Activated naive CD8-positive, alpha-beta T cell (primary cell): ENCODE results near the gene PSME3.

Experiments used
- H3K27ac Mint-ChIP-seq: one replicate; pipeline ENCODE4 v1.8.0; 2021; ENCODE audit warnings: mixed read lengths
- H3K27me3 Mint-ChIP-seq: one replicate; pipeline ENCODE4 v1.8.0; 2021; ENCODE audit warnings: mixed read lengths
- H3K36me3 Mint-ChIP-seq: one replicate; pipeline ENCODE4 v1.8.0; 2021; ENCODE audit warnings: mixed read lengths
- H3K4me1 Mint-ChIP-seq: one replicate; pipeline ENCODE4 v1.8.0; 2021; ENCODE audit warnings: low read depth, mixed read lengths
- H3K4me3 Mint-ChIP-seq: one replicate; pipeline ENCODE4 v1.8.0; 2021; ENCODE audit warnings: mild to moderate bottlenecking, mixed read lengths
- H3K9me3 Mint-ChIP-seq: one replicate; pipeline ENCODE4 v1.8.0; 2021; ENCODE audit warnings: low read depth, mixed read lengths

The PSME3 gene

GRCh38 chr17:42803074-42803883, 29.9 kb upstream of the PSME3 start:
- H3K4me3 Mint-ChIP-seq = no peak overlapping the region
- no peak overlapping the region for H3K27ac Mint-ChIP-seq
- no peaks in the 10 kb centered on the region for H3K27me3 Mint-ChIP-seq
- H3K4me1 Mint-ChIP-seq = peaks cover 4% of the 10 kb centered on the region
- no peaks in the 10 kb centered on the region for H3K9me3 Mint-ChIP-seq
- peaks cover 2% of the 10 kb centered on the region for H3K36me3 Mint-ChIP-seq

GRCh38 chr17:42804918-42805367, 28.3 kb upstream of the PSME3 start:
- H3K27ac Mint-ChIP-seq = no peak overlapping the region
- no peaks in the 10 kb centered on the region for H3K27me3 Mint-ChIP-seq
- H3K4me3 Mint-ChIP-seq = no peak overlapping the region

GRCh38 chr17:42806249-42806648, 26.9 kb upstream of the PSME3 start:
- Mint-ChIP-seq H3K36me3 (peaks cover 11% of the 10 kb centered on the region), H3K4me1 (no peaks in the 10 kb centered on the region), H3K27me3 (no peaks in the 10 kb centered on the region), H3K9me3 (no peaks in the 10 kb centered on the region), H3K27ac (no peak overlapping the region), H3K4me3 (no peak overlapping the region)

More at GRCh38 chr17:42804918-42805367, 28.3 kb upstream of the PSME3 start:
- Mint-ChIP-seq H3K4me1 (no peaks in the 10 kb centered on the region), H3K9me3 (no peaks in the 10 kb centered on the region), H3K36me3 (peaks cover 6% of the 10 kb centered on the region)

GRCh38 chr17:42809250-42809649, 23.9 kb upstream of the PSME3 start:
- H3K4me3 Mint-ChIP-seq = no peak overlapping the region
- H3K4me1 Mint-ChIP-seq = no peaks in the 10 kb centered on the region
- no peaks in the 10 kb centered on the region for H3K27me3 Mint-ChIP-seq
- H3K27ac Mint-ChIP-seq = no peak overlapping the region
- H3K9me3 Mint-ChIP-seq = no peaks in the 10 kb centered on the region
- peaks cover 13% of the 10 kb centered on the region for H3K36me3 Mint-ChIP-seq

GRCh38 chr17:42814633-42815399, 18.4 kb upstream of the PSME3 start:
- H3K36me3 Mint-ChIP-seq = peaks cover 9% of the 10 kb centered on the region
- H3K27ac Mint-ChIP-seq = no peak overlapping the region
- H3K4me1 Mint-ChIP-seq = peaks cover 5% of the 10 kb centered on the region
- no peaks in the 10 kb centered on the region for H3K9me3 Mint-ChIP-seq
- H3K27me3 Mint-ChIP-seq = no peaks in the 10 kb centered on the region
- H3K4me3 Mint-ChIP-seq = no peak overlapping the region

GRCh38 chr17:42817866-42818265, 15.3 kb upstream of the PSME3 start:
- Mint-ChIP-seq H3K36me3 (peaks cover 10% of the 10 kb centered on the region), H3K27ac (no peak overlapping the region), H3K9me3 (no peaks in the 10 kb centered on the region), H3K4me3 (no peak overlapping the region), H3K27me3 (no peaks in the 10 kb centered on the region), H3K4me1 (peaks cover 22% of the 10 kb centered on the region)

- Mint-ChIP-seq H3K36me3 (peaks cover 10% of the 10 kb centered on the region), H3K4me3 (no peak overlapping the region), H3K4me1 (peaks cover 23% of the 10 kb centered on the region), H3K9me3 (no peaks in the 10 kb centered on the region), H3K27ac (no peak overlapping the region), H3K27me3 (no peaks in the 10 kb centered on the region)
Measured at GRCh38 chr17:42818379-42818778, 14.8 kb upstream of the PSME3 start.

- H3K27ac Mint-ChIP-seq = peak overlapping the region; percentile 52
- no peaks in the 10 kb centered on the region for H3K9me3 Mint-ChIP-seq
- H3K4me3 Mint-ChIP-seq = no peak overlapping the region
- H3K36me3 Mint-ChIP-seq = peaks cover 5% of the 10 kb centered on the region
- peaks cover 32% of the 10 kb centered on the region for H3K4me1 Mint-ChIP-seq
- H3K27me3 Mint-ChIP-seq = no peaks in the 10 kb centered on the region
Measured at GRCh38 chr17:42819939-42820535, 13.2 kb upstream of the PSME3 start.

GRCh38 chr17:42821176-42821575, 12.0 kb upstream of the PSME3 start:
- Mint-ChIP-seq H3K36me3 (peaks cover 5% of the 10 kb centered on the region), H3K27ac (no peak overlapping the region), H3K9me3 (no peaks in the 10 kb centered on the region)

GRCh38 chr17:42827472-42827871, 5.7 kb upstream of the PSME3 start:
- peaks cover 18% of the 10 kb centered on the region for H3K4me1 Mint-ChIP-seq
- no peaks in the 10 kb centered on the region for H3K36me3 Mint-ChIP-seq
- no peak overlapping the region for H3K4me3 Mint-ChIP-seq
- no peaks in the 10 kb centered on the region for H3K9me3 Mint-ChIP-seq
- no peak overlapping the region for H3K27ac Mint-ChIP-seq
- no peaks in the 10 kb centered on the region for H3K27me3 Mint-ChIP-seq

More at GRCh38 chr17:42821176-42821575, 12.0 kb upstream of the PSME3 start:
- Mint-ChIP-seq H3K4me1 (peaks cover 30% of the 10 kb centered on the region), H3K4me3 (peak overlapping the region; percentile 72), H3K27me3 (no peaks in the 10 kb centered on the region)

- no peak overlapping the region for H3K4me3 Mint-ChIP-seq
- H3K27me3 Mint-ChIP-seq = no peaks in the 10 kb centered on the region
- peaks cover 19% of the 10 kb centered on the region for H3K4me1 Mint-ChIP-seq
- H3K9me3 Mint-ChIP-seq = no peaks in the 10 kb centered on the region
- H3K27ac Mint-ChIP-seq = no peak overlapping the region
- H3K36me3 Mint-ChIP-seq = no peaks in the 10 kb centered on the region
Measured at GRCh38 chr17:42830971-42831370, 2.2 kb upstream of the PSME3 start.

GRCh38 chr17:42832213-42832933, 824 bp upstream of the PSME3 start:
- H3K9me3 Mint-ChIP-seq = no peaks in the 10 kb centered on the region
- H3K36me3 Mint-ChIP-seq = no peaks in the 10 kb centered on the region
- H3K4me3 Mint-ChIP-seq = peak overlapping the region; percentile 87
- H3K27ac Mint-ChIP-seq = peak overlapping the region; percentile 98
- no peaks in the 10 kb centered on the region for H3K27me3 Mint-ChIP-seq
- H3K4me1 Mint-ChIP-seq = peaks cover 22% of the 10 kb centered on the region

- H3K9me3 Mint-ChIP-seq = no peaks in the 10 kb centered on the region
- peak overlapping the region; percentile 98 for H3K27ac Mint-ChIP-seq
- peak overlapping the region; percentile 87 for H3K4me3 Mint-ChIP-seq
- H3K27me3 Mint-ChIP-seq = no peaks in the 10 kb centered on the region
- H3K36me3 Mint-ChIP-seq = peaks cover 3% of the 10 kb centered on the region
- H3K4me1 Mint-ChIP-seq = peaks cover 24% of the 10 kb centered on the region
Measured at GRCh38 chr17:42833767-42834422, 698 bp downstream of the PSME3 start.

GRCh38 chr17:42835732-42836131, 2.5 kb downstream of the PSME3 start:
- Mint-ChIP-seq H3K4me1 (peaks cover 24% of the 10 kb centered on the region), H3K4me3 (peak overlapping the region; percentile 44), H3K27ac (no peak overlapping the region), H3K9me3 (no peaks in the 10 kb centered on the region), H3K27me3 (no peaks in the 10 kb centered on the region), H3K36me3 (peaks cover 3% of the 10 kb centered on the region)
